A549 (cell line): ENCODE results near the gene DOK6. TPM values are rescaled to one million over a fixed set of nuclear protein-coding genes. Genes with fewer than 3 reads are reported as not detected.

Experiments
- ATAC-seq, 2 experiments: fragments of 200-7000 bp in 1 of 2; fragments of >200 bp in 1 of 2; cut with Nextera tagmentation in 1 of 2; cut with Tn5 transposase in 1 of 2; 3 replicates each; pipeline versions ENCODE4 v1.8.0 to v1.9.1; 2018 to 2020; ENCODE audit warnings: mild to moderate bottlenecking in 1 of 2, moderate library complexity in 1 of 2
- CTCF ChIA-PET: fragments of 300-600 bp; sonication (Branson Sonifier 250); formaldehyde crosslinking; extraction: SDS; loops from one replicate; lab custom pipeline; 2021; ENCODE audit warnings: antibody characterized with exemption, inconsistent platforms; lab: Yijun Ruan, JAX
- POLR2A ChIA-PET: fragments of 350-600 bp; formaldehyde crosslinking; extraction: SDS; loops from one replicate; lab custom pipeline; 2021; ENCODE audit warnings: antibody characterized with exemption, inconsistent platforms; lab: Yijun Ruan, JAX
- DNase-seq, 2 experiments: peaks; one replicate each; pipeline versions ENCODE4 v3.0.0 to v3.0.0-alpha.2; 2011 to 2016; ENCODE audit warnings: low read depth in 1 of 2, low spot score in 1 of 2
- FAIRE-seq: peaks from 2 replicates; lab custom pipeline; 2011; peaks lifted over from hg19 to GRCh38; lab: Jason Lieb, UNC
- H3K27ac ChIP-seq, 2 experiments: fragments of >200 bp; sonication (Bioruptor Twin); formaldehyde crosslinking; 3 replicates each; pipeline ENCODE4 v1.5.1; 2016 to 2017
- H3K4me1 ChIP-seq: fragments of >200 bp; sonication (Bioruptor Twin); formaldehyde crosslinking; 3 replicates; pipeline ENCODE4 v1.6.1; 2016
- H3K4me2 ChIP-seq: fragments of >200 bp; sonication (Bioruptor Twin); formaldehyde crosslinking; 3 replicates; pipeline ENCODE4 v1.6.1; 2016
- H3K4me3 ChIP-seq: fragments of >200 bp; sonication (Bioruptor Twin); formaldehyde crosslinking; 3 replicates; pipeline ENCODE4 v1.5.1; 2016
- H3K9me3 ChIP-seq: fragments of >200 bp; sonication (Bioruptor Twin); formaldehyde crosslinking; 3 replicates; pipeline ENCODE4 v1.6.1; 2016
- BCL3 ChIP-seq: fragments of >200 bp; sonication (Bioruptor Twin); formaldehyde crosslinking; IDR thresholded peaks from 3 replicates; pipeline ENCODE4 v1.6.1; 2016
- CHD2 ChIP-seq: fragments of 150-350 bp; IDR thresholded peaks from 2 replicates; pipeline ENCODE4 v1.6.1; 2014; ENCODE audit warnings: low read length; ENCODE audit not compliant: partially characterized antibody
- CHD4 ChIP-seq: fragments of 200-600 bp; sonication (generic); IDR thresholded peaks from 2 replicates; pipeline ENCODE4 v1.6.1; 2016; ENCODE audit warnings: antibody characterized with exemption, mild to moderate bottlenecking, borderline replicate concordance
- ELK1 ChIP-seq: fragments of 150-350 bp; IDR thresholded peaks from 2 replicates; pipeline ENCODE4 v1.6.1; 2014; ENCODE audit warnings: low read depth, mild to moderate bottlenecking, low read length
- EP300 ChIP-seq, 2 experiments: fragments of >200 bp; sonication (Bioruptor Twin); formaldehyde crosslinking; IDR thresholded peaks; 2 replicates in 1 of 2; 3 replicates in 1 of 2; pipeline ENCODE4 v1.6.1; 2016 to 2017
- FOSB ChIP-seq: fragments of 250-450 bp; sonication (Bioruptor Pico); IDR thresholded peaks from 2 replicates; pipeline ENCODE4 v1.5.0; 2020; ENCODE audit warnings: mild to moderate bottlenecking, moderate library complexity
- FOSL2 ChIP-seq, 2 experiments: fragments of 450-650 bp in 1 of 2; fragments of >200 bp in 1 of 2; sonication (Bioruptor Twin) in 1 of 2; formaldehyde crosslinking; IDR thresholded peaks; 2 replicates each; pipeline versions ENCODE4 v1.5.0 to v1.6.1; 2016 to 2020; ENCODE audit warnings: mild to moderate bottlenecking in 1 of 2, moderate library complexity in 1 of 2
- HOXA7 ChIP-seq: fragments of 250-450 bp; sonication (Bioruptor Pico); IDR thresholded peaks from 2 replicates; pipeline ENCODE4 v1.5.0; 2020; ENCODE audit warnings: mild to moderate bottlenecking, moderate library complexity
- JUN ChIP-seq, 2 experiments: fragments of >200 bp; sonication (Bioruptor Twin); formaldehyde crosslinking; IDR thresholded peaks; 2 replicates in 1 of 2; 3 replicates in 1 of 2; pipeline ENCODE4 v1.6.1; 2016 to 2017
- KDM5A ChIP-seq: fragments of 200-600 bp; sonication (generic); IDR thresholded peaks from 2 replicates; pipeline ENCODE4 v1.6.1; 2016; ENCODE audit warnings: antibody characterized with exemption, mild to moderate bottlenecking
- MAZ ChIP-seq: fragments of 150-350 bp; IDR thresholded peaks from 2 replicates; pipeline ENCODE4 v1.6.1; 2014; ENCODE audit warnings: antibody characterized with exemption, low read depth, low read length, borderline replicate concordance
- NPAS2 ChIP-seq: fragments of 250-450 bp; sonication (Bioruptor Pico); IDR thresholded peaks from 2 replicates; pipeline ENCODE4 v1.8.0; 2022; ENCODE audit warnings: mild to moderate bottlenecking, moderate library complexity, borderline replicate concordance
- RARB ChIP-seq: fragments of 250-450 bp; sonication (Bioruptor Pico); IDR thresholded peaks from 2 replicates; pipeline ENCODE4 v1.8.0; 2021; ENCODE audit warnings: mild to moderate bottlenecking, moderate library complexity
- TP53 ChIP-seq: fragments of 250-450 bp; sonication (Bioruptor Pico); IDR thresholded peaks from 2 replicates; pipeline ENCODE4 v1.5.0; 2021; ENCODE audit warnings: mild to moderate bottlenecking, moderate library complexity
- ZNF302 ChIP-seq: fragments of 250-450 bp; sonication (Bioruptor Pico); IDR thresholded peaks from 2 replicates; pipeline ENCODE4 v1.9.0; 2021; ENCODE audit warnings: inconsistent platforms, mild to moderate bottlenecking, moderate library complexity
- ZSCAN20 ChIP-seq: fragments of 250-450 bp; sonication (Bioruptor Pico); IDR thresholded peaks from 2 replicates; pipeline ENCODE4 v1.8.0; 2022; ENCODE audit warnings: mild to moderate bottlenecking, moderate library complexity
- WGBS: methylation state at CpG from one replicate; pipeline ENCODE4 v1.1.6; 2017; ENCODE audit errors: missing lambda C conversion rate; 5-methylcytosine and 5-hydroxymethylcytosine counted together
- polyA plus RNA-seq, 4 experiments: library from polyadenylated mRNA; depleted of rRNA in 3 of 4; stranded (reverse); fragments of >200 nt; fragmentation: RNase III in 1 of 4; extraction: RNeasy Plus Mini Kit Qiagen cat#74134 plus additional on column Dnase treatment in 1 of 4; gene quantifications; 2 replicates in 3 of 4; 3 replicates in 1 of 4; pipeline ENCODE4 v1.2.3, GENCODE V29; 2011 to 2017
- TF ChIP-seq, protein P1 (sequence below): fragments of 200-600 bp; sonication (generic); IDR thresholded peaks from 2 replicates; pipeline ENCODE4 v1.6.1; 2016; ENCODE audit warnings: antibody characterized with exemption, mild to moderate bottlenecking, moderate library complexity
- TF ChIP-seq, protein P2 (sequence below): fragments of >200 bp; sonication (Bioruptor Twin); formaldehyde crosslinking; IDR thresholded peaks from 2 replicates; pipeline ENCODE4 v1.6.1; 2016

Gene DOK6
- polyA plus RNA-seq, 2 of the 4 experiments (the other 2 are of a cell fraction): not detected

DNA sequence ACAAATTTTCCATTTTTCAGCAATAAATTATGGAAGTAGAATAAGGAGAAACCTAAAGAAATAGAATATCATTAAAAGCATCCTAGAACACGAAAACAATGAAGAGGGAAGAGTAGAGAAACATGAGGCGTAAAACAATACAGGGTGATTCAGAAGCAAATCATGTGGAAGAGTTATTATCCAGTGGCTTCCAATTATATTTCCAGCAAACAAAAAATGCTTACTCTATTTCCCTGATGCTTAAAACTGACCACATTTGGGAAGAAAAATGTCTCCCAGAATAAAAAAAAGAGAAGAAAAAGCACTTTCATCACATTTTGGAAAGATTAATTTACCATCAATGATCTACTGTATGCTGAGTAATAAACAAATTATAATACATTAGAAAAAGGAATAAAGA is 354.4 kb downstream of the DOK6 start:
- no peaks in the 10 kb centered on the region for H3K9me3 ChIP-seq
- ChIA-PET POLR2A (no interaction called here), CTCF (interaction anchor here (0.6 kb wide), 1 partner anchor 150 kb away, joined by 3 read pairs; no protein-coding TSS in a partner anchor)
- no peak overlapping the region for H3K4me3 ChIP-seq
- no peak overlapping the region for H3K4me2 ChIP-seq
- FAIRE-seq (no peak), ATAC-seq (no peak), DNase-seq (no peak)
- H3K27ac ChIP-seq: no peak overlapping the region
- WGBS: 61% methylated on average over 2 of the region's 2 CpGs
- peaks cover 15% of the 10 kb centered on the region; the same call in 1 of the 3 replicates for H3K4me1 ChIP-seq
- TF ChIP-seq, protein P1, sequence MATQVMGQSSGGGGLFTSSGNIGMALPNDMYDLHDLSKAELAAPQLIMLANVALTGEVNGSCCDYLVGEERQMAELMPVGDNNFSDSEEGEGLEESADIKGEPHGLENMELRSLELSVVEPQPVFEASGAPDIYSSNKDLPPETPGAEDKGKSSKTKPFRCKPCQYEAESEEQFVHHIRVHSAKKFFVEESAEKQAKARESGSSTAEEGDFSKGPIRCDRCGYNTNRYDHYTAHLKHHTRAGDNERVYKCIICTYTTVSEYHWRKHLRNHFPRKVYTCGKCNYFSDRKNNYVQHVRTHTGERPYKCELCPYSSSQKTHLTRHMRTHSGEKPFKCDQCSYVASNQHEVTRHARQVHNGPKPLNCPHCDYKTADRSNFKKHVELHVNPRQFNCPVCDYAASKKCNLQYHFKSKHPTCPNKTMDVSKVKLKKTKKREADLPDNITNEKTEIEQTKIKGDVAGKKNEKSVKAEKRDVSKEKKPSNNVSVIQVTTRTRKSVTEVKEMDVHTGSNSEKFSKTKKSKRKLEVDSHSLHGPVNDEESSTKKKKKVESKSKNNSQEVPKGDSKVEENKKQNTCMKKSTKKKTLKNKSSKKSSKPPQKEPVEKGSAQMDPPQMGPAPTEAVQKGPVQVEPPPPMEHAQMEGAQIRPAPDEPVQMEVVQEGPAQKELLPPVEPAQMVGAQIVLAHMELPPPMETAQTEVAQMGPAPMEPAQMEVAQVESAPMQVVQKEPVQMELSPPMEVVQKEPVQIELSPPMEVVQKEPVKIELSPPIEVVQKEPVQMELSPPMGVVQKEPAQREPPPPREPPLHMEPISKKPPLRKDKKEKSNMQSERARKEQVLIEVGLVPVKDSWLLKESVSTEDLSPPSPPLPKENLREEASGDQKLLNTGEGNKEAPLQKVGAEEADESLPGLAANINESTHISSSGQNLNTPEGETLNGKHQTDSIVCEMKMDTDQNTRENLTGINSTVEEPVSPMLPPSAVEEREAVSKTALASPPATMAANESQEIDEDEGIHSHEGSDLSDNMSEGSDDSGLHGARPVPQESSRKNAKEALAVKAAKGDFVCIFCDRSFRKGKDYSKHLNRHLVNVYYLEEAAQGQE: no peak
- no peak for TF ChIP-seq ZSCAN20 (CRISPR knock-in tag)
- no peak for TF ChIP-seq ELK1
- no peak for TF ChIP-seq CHD2
- TF ChIP-seq KDM5A: no peak
- no peak for TF ChIP-seq CHD4
- no peak for TF ChIP-seq FOSL2 (IDR thresholded peaks at IDR 0.05)
- TF ChIP-seq FOSL2 (CRISPR knock-in tag; IDR thresholded peaks at IDR 0.05): no peak
- no peak for TF ChIP-seq ZNF302 (CRISPR knock-in tag)
- no peak for TF ChIP-seq HOXA7
- TF ChIP-seq MAZ: no peak
- TF ChIP-seq, protein P2, sequence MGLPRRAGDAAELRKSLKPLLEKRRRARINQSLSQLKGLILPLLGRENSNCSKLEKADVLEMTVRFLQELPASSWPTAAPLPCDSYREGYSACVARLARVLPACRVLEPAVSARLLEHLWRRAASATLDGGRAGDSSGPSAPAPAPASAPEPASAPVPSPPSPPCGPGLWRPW: no peak
- no peak for TF ChIP-seq EP300 (IDR thresholded peaks at IDR 0.05)
- TF ChIP-seq BCL3: no peak
- no peak for TF ChIP-seq RARB
- no peak for TF ChIP-seq NPAS2 (CRISPR knock-in tag)
- no peak for TF ChIP-seq TP53 (CRISPR knock-in tag)
- TF ChIP-seq FOSB: no peak

DNA sequence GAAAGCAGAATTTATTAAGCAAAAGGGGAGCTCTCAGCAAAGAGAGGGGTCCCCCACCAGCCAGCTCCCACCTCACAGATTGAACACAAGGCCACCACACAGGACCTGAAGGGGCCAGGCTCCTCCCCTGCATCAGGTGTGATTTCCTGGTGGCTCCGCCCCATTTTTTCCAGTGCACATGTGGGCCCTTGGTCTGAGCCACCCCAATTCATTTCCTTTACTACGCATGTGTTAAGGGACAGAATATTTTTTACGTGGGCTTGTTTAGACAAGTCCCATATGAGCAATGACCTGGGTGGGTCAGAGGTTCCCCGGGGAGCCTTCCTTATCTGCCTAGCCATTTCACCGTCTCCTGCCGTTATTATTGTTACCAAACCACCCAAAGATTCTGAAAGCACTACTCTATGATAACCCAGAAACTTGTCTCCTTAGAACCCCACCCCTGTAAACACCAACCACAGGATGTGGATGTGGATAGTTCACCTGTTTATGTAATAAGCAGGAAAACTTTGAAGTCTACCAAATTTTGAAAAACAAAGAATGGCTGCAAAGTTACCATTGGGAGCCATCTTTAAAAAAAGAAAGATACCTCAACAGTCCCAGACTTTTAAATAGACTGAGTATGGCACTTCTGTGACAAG is 355.3 kb downstream of the DOK6 start:
- no peak for ATAC-seq

More for the DNA sequence above, 355.3 kb downstream of the DOK6 start:
- 72% methylated on average over 6 of the region's 6 CpGs for WGBS
- H3K4me1 ChIP-seq: peaks cover 15% of the 10 kb centered on the region; the same call in 1 of the 3 replicates
- no peak overlapping the region for H3K4me3 ChIP-seq
- H3K9me3 ChIP-seq: no peaks in the 10 kb centered on the region
- POLR2A ChIA-PET: no interaction called here
- no peak overlapping the region for H3K27ac ChIP-seq
- CTCF ChIA-PET: interaction anchor here (0.6 kb wide), 1 partner anchor 151 kb away, joined by 3 read pairs; no protein-coding TSS in a partner anchor
- FAIRE-seq (no peak), DNase-seq (no peak)
- H3K4me2 ChIP-seq: no peak overlapping the region
- TF ChIP-seq JUN (IDR thresholded peaks at IDR 0.05) (no peak), BCL3 (no peak)
- TF ChIP-seq, all 56 proteins: peak for 0
